Measurements from ENCODE around the gene MED26. TPM values are rescaled to one million over a fixed set of nuclear protein-coding genes. Genes with fewer than 3 reads are reported as not detected.
A peak's percentile ranks its signal among the peaks of the same experiment; 100 is the strongest.

Gene MED26
- total RNA-seq, 1 experiment from 2014 or later = 9.0 TPM

DNA sequence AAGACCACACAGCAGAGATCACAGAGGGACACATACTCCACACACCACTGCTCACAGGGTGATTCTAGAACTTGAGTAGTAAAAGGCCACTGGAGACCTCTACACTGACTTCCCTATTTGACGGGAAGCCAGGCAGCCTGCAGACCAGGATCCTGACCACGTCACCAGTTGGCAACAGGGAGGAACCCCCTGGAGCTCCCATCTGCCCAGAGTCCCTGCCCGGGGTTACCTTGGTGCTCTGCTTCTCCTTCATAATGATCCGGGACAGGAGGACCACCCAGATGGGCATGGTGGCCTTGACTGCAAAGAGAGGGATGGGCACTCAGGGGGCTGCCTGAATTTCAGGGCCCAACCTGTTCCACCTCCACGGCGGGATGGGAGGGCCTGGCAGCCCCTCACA, 56.7 kb downstream of the MED26 start:
- intact Hi-C loops (cut with micrococcal nuclease; ENCODE audit: unreplicated experiment) = no loop called here
- no TSS peak for BruUV-seq (replicated peaks)
- H3K4me1 Mint-ChIP-seq (ENCODE audit: low read depth, unreplicated experiment) = peaks cover 19% of the 10 kb centered on the region
- peaks cover 61% of the 10 kb centered on the region for H3K36me3 Mint-ChIP-seq (ENCODE audit: insufficient read depth, unreplicated experiment)
- no peaks in the 10 kb centered on the region for H3K27me3 Mint-ChIP-seq (ENCODE audit: unreplicated experiment)
- TF ChIP-seq, protein P1, sequence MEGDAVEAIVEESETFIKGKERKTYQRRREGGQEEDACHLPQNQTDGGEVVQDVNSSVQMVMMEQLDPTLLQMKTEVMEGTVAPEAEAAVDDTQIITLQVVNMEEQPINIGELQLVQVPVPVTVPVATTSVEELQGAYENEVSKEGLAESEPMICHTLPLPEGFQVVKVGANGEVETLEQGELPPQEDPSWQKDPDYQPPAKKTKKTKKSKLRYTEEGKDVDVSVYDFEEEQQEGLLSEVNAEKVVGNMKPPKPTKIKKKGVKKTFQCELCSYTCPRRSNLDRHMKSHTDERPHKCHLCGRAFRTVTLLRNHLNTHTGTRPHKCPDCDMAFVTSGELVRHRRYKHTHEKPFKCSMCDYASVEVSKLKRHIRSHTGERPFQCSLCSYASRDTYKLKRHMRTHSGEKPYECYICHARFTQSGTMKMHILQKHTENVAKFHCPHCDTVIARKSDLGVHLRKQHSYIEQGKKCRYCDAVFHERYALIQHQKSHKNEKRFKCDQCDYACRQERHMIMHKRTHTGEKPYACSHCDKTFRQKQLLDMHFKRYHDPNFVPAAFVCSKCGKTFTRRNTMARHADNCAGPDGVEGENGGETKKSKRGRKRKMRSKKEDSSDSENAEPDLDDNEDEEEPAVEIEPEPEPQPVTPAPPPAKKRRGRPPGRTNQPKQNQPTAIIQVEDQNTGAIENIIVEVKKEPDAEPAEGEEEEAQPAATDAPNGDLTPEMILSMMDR (IDR thresholded peaks at IDR 0.05; ENCODE audit: unreplicated experiment) = no peak
- CTCF ChIA-PET = no interaction called here
- no peaks in the 10 kb centered on the region for H3K9me3 Mint-ChIP-seq (ENCODE audit: low read depth, unreplicated experiment)
- H3K4me3 Mint-ChIP-seq (ENCODE audit: low read depth, unreplicated experiment) = peak overlapping the region; percentile 87
- peak overlapping the region; percentile 82 for H3K27ac Mint-ChIP-seq (ENCODE audit: unreplicated experiment)
- no peak for DNase-seq

DNA sequence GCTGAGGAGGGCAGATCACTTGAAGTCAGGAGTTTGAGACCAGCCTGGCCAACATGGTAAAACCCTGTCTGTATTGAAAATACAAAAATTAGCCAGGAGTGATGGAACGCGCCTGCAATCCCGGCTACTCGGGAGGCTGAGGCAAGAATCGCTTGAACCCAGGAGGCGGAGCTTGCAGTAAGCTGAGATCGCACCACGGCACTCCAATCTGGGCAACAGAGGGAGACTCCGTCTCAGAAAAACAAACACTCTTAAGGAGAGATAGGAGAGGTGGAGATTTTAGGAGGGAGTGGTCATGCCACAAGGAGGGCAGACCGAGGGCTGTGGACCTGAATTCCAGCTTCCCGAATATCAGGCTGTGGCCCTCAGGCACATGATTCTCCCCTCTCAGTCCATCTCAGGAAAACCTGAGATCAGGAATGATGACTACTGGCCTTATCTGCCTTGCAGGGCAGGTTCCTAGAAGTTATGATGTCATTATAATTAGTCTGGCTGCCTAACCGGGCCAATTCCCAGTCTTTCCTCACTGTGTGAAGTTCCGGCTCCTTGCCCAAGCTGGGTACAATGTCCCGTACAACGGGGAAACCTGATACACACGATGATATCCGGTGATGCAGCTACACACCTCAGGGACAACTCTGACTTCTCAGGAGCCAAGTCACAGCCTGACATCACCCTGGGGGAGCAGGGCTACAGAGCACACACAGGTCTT, 58.2 kb downstream of the MED26 start:
- no TSS peak for BruUV-seq (replicated peaks)

DNA sequence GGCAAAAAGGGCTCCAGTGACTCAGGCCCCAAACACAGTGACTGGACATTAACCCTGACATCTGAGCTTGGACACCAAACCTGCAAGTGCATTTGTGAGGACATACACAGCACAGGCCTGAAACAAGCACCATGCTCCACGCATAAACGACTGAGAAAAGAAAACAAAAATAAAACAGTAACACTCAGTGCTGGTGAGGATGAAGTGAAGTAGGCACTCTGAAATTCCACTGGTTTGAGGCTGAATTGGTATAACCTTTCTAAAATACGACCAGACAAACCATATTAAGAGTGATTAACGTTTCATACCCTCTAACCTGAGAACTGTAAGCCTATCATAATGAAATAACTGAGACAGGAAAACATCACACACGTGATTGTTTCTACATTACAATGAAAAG, 61.3 kb downstream of the MED26 start:
- no peak overlapping the region for H3K27ac Mint-ChIP-seq (ENCODE audit: unreplicated experiment)
- peaks cover 53% of the 10 kb centered on the region for H3K36me3 Mint-ChIP-seq (ENCODE audit: insufficient read depth, unreplicated experiment)
- CTCF ChIA-PET = no interaction called here
- no peak for DNase-seq
- peaks cover 19% of the 10 kb centered on the region for H3K4me1 Mint-ChIP-seq (ENCODE audit: low read depth, unreplicated experiment)
- H3K9me3 Mint-ChIP-seq (ENCODE audit: low read depth, unreplicated experiment) = no peaks in the 10 kb centered on the region
- no peaks in the 10 kb centered on the region for H3K27me3 Mint-ChIP-seq (ENCODE audit: unreplicated experiment)
- H3K4me3 Mint-ChIP-seq (ENCODE audit: low read depth, unreplicated experiment) = no peak overlapping the region
- BruUV-seq (replicated peaks) = no TSS peak
- intact Hi-C loops (cut with micrococcal nuclease; ENCODE audit: unreplicated experiment) = no loop called here
- TF ChIP-seq, protein P1 (IDR thresholded peaks at IDR 0.05; ENCODE audit: unreplicated experiment) = no peak

More for the DNA sequence above, 58.2 kb downstream of the MED26 start:
- H3K4me3 Mint-ChIP-seq (ENCODE audit: low read depth, unreplicated experiment) = no peak overlapping the region
- intact Hi-C loops (cut with micrococcal nuclease; ENCODE audit: unreplicated experiment) = no loop called here
- H3K4me1 Mint-ChIP-seq (ENCODE audit: low read depth, unreplicated experiment) = peaks cover 19% of the 10 kb centered on the region
- peak overlapping the region; percentile 28 for H3K27ac Mint-ChIP-seq (ENCODE audit: unreplicated experiment)
- DNase-seq = no peak
- CTCF ChIA-PET = interaction anchor here (0.7 kb wide), 1 partner anchor 28 kb away, joined by 3 read pairs; no protein-coding TSS in a partner anchor
- H3K9me3 Mint-ChIP-seq (ENCODE audit: low read depth, unreplicated experiment) = no peaks in the 10 kb centered on the region
- H3K36me3 Mint-ChIP-seq (ENCODE audit: insufficient read depth, unreplicated experiment) = peaks cover 59% of the 10 kb centered on the region
- no peaks in the 10 kb centered on the region for H3K27me3 Mint-ChIP-seq (ENCODE audit: unreplicated experiment)
- TF ChIP-seq, protein P1 (IDR thresholded peaks at IDR 0.05; ENCODE audit: unreplicated experiment) = no peak

DNA sequence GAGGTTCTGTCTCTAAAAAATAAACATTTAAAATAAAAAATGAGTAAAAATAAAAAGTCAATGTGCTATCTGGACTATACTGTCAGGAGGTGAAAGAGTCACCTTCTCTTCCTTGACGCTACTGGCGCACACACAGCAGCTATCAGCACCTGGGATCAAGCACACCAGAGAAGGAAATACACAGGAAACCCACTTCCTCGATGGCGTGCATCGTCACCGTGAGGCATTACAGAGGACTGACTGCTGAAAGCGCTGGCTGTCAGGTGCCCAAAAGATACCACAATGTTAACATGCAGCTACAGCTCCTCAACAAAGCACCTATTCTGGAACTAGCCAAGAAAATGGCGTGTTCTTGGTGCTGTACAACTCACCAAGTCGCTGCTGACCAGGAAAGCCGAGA, 61.8 kb downstream of the MED26 start:
- BruUV-seq (replicated peaks) = no TSS peak
- no peaks in the 10 kb centered on the region for H3K9me3 Mint-ChIP-seq (ENCODE audit: low read depth, unreplicated experiment)
- CTCF ChIA-PET = no interaction called here
- TF ChIP-seq, protein P1 (IDR thresholded peaks at IDR 0.05; ENCODE audit: unreplicated experiment) = no peak
- H3K36me3 Mint-ChIP-seq (ENCODE audit: insufficient read depth, unreplicated experiment) = peaks cover 53% of the 10 kb centered on the region
- H3K27me3 Mint-ChIP-seq (ENCODE audit: unreplicated experiment) = no peaks in the 10 kb centered on the region
- intact Hi-C loops (cut with micrococcal nuclease; ENCODE audit: unreplicated experiment) = no loop called here
- no peak overlapping the region for H3K27ac Mint-ChIP-seq (ENCODE audit: unreplicated experiment)
- DNase-seq = no peak
- H3K4me3 Mint-ChIP-seq (ENCODE audit: low read depth, unreplicated experiment) = no peak overlapping the region
- peaks cover 19% of the 10 kb centered on the region for H3K4me1 Mint-ChIP-seq (ENCODE audit: low read depth, unreplicated experiment)
